Erythroblast (primary cell): ENCODE measurements around the gene SYT1.

Experiments
- GATA1 ChIP-seq: IDR thresholded peaks from 2 replicates; pipeline ENCODE4 v1.6.1; 2011; ENCODE audit warnings: low read depth, mild to moderate bottlenecking, control low read depth, low read length, moderate library complexity
- POLR2A ChIP-seq: IDR thresholded peaks from 2 replicates; pipeline ENCODE4 v1.6.1; 2011; ENCODE audit warnings: mild to moderate bottlenecking, low read length

DNA sequence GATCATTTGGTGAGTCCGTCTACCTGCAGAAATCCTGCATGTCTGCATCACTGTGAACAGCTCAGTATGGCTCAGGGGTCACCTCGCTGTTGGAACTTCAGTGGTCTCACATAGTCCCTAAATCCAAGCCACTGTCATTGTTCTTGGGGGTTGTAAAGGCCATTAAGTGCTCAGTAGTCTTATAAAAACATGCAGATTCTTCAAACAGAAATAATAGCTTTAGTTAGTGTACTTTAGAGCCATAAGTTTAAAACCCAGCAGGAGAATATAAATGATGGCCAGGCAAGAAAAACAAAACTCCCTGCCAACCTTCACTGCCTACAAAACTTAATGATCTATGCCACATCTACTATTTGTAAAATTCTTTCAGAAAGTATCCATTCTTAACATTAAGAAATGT is 396.3 kb downstream of the SYT1 start:
- no peak for TF ChIP-seq POLR2A
- TF ChIP-seq GATA1, result no peak
